Stimulated activated CD8-positive, alpha-beta memory T cell treated with anti-CD3 and anti-CD28 coated beads, Interleukin-2, amount 100 ng/mL, for 48 hours (primary cell): Measurements from ENCODE around the gene FOXC1.

Source experiments
- DNase-seq, 2 donors: peaks; one replicate each; pipeline ENCODE4 v3.0.0-alpha.2; 2020; ENCODE audit warnings: low read depth in 2 of 2

The FOXC1 gene

DNA sequence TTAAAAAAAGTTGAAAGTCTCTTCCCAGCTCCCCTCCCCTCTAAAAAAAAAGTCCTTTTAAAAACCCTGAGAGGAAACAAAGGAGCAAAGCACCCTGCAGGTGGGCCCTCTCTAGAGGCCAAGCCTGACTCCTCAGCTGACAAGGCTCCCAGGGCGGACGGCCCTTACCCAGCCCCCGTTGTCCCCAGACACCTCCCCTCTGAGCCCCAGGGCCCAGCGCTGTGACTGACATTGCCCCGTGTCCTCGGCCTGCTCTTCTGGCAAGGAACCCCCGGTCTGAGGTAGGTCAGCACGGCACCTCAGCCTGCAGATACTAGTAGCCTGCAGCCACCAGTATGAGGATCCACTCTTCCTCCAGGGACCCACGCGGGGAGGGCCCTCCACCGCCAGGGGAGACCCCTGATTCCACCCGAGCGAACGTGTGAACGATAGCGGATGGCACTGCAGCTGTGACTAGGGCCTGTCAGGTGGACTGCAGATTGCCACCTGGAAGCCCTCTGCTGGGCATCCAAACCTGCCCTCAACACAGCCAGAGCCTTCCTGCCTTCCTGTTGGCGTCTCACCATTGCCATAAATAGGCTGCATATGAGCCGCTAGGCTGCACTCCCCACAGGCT lies 34.2 kb downstream of the FOXC1 start:
- no peak for DNase-seq

DNA sequence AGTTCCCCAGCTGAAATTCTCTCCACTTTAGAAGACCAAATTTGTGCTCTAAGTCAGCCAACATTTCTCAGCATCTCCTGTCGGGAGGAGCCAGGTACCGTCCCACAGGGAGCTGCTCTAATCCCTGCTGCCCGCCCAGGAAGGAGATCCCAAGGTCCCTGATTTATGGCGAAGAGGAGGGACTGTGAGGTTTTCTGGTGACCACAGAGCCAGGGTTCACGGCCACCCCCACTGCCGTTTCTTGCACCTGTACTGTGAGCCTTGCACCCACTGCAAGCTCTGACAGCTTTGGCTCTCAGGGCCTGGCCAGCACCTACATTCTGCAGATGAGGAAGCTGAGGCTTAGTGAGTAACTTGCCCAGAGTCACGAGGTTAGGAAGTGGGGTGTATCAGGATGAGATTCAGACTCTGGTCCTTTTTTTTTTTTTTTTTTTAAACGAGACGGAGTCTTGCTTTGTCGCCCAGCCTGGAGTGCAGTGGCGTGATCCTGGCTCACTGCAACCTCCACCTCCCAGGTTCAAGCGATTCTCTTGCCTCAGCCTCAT lies 34.9 kb downstream of the FOXC1 start:
- no peak for DNase-seq

DNA sequence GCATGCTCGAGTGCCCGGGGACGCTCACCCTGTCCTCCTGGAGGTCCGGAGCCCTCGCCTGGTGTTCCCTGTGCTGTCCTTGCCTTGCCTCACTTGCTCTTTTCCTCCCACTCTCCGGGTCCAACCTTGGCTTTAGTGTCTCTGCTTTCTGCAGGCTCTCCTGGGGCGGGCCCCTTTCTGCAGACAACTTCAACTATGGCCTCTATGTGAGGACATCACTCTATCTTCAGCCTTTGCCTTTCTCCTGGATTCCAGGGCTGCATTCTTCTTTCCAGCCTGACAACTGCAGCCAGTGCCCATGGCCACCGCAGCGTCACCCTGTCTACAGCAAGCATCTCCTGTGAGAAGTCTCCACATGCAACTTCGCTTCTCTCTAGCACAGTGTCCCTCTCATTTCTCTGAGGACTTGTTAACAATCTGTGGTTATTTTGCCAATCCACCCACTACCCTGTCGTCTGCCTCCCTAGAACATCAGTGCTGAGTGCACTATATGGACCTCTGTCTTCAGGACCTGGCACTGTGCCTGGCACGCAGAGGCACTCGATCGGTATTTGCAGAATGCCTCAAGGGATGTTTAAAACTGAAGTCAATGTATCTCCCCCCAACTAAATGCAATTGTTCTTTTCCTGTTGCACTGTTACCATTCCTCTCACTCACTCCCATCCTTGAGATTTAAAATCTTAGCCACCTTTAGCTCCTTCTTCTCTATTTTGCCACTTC lies 35.9 kb downstream of the FOXC1 start:
- DNase-seq = no peak

DNA sequence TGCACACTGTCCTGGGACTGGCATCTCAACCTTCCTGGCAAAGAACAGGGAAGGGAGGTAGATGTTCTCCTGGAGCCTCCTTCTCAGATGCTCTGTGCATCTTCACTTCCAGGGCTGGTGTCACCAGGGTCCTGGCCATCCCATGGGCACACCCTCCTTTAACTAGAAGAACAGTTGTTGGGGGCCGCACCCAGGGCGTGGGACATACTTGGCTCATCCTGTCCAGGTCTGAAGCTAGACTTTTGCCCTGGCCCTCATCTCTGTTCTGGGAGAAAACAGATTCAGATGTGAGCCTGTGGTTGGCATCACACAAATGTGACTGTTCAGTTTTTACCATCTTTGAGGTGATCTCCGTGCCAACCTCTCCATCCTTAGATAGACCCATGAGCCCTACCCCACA lies 41.6 kb downstream of the FOXC1 start:
- DNase-seq = no peak

DNA sequence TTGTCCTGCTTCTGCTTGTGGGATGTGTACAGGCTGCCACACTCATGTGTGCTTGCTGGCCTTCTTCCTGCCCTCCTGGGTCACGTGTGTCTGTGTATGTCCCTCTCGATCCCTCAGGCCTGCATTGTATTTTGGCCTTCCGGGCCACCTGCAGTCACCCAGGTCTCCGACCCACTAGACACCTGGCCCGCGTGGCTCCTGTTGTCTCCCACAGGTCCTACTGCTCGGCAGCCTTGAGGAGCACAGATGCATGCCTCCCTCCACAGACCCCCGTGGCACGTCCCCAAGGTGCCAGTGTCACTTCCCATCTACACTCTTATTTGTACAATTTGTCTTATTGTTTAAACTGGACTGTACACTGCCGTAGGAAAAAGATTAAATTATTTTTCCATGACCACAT lies 43.1 kb downstream of the FOXC1 start:
- no peak for DNase-seq

DNA sequence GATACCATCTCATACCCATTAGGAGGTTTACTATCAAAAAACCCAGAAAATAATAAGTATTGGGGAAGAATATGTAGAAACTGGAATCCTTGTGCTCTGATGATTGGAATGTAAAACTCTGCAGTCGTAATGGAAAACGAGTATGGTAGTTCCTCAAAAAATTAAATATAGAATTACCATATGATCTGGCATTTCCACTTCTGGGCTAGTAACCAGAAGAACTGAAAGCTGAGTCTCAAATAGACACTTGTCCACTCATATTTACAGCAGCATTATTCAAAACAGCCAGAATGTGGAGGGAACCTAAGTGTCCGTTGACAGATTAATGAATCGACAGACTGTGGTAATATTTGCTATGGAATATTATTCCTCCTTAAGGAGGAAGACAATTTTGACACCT lies 44.3 kb downstream of the FOXC1 start:
- no peak for DNase-seq

DNA sequence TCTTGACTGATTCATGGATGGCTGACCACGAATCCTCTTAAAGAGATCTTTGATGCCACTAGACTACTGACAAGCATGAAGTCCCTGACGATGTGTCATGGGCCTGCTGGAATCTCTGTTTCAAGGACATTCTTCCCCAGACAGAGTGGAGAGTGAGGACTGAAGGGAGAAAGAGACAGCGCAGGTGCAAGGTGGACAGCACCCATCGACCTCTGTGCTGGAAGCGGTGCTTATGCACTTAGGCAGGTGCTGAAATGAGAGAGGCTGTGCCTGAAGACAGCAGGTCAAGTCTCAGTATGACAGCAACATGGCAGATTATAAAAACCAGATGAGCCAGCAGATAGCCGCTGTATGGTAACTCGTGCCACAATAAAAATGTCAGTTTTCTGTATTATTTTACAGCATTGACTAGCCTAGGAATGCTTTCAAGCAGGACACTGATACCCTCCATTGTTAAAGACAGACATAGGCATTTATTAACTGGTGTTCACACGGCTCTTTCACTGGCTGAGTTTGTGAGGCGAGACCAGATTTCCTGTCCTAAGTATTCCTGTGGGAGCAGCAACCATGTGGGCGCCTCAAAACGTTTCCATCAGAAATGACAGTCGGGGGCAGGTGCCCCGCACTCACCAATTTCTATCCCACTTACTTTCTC lies 47.5 kb downstream of the FOXC1 start:
- DNase-seq = no peak

DNA sequence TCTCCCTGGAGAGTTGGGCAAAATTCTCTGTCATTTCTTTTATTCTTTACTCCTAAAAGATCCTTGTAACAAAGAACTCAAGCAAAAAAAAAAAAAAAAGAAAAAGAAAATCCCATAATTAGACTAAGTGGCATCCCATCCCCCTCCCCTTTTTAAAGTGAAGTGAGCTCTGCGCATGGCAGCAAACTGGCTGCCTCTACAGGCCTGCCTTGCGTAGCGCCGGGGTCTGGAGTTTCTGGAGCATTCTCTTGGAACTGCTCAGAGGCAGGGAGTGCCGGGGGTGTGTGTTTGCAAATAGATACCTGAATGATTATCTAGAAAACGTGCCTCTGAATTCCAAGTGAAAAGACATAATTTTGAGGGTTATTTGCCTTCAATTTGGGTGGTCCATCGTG lies 48.1 kb downstream of the FOXC1 start:
- DNase-seq = no peak

DNA sequence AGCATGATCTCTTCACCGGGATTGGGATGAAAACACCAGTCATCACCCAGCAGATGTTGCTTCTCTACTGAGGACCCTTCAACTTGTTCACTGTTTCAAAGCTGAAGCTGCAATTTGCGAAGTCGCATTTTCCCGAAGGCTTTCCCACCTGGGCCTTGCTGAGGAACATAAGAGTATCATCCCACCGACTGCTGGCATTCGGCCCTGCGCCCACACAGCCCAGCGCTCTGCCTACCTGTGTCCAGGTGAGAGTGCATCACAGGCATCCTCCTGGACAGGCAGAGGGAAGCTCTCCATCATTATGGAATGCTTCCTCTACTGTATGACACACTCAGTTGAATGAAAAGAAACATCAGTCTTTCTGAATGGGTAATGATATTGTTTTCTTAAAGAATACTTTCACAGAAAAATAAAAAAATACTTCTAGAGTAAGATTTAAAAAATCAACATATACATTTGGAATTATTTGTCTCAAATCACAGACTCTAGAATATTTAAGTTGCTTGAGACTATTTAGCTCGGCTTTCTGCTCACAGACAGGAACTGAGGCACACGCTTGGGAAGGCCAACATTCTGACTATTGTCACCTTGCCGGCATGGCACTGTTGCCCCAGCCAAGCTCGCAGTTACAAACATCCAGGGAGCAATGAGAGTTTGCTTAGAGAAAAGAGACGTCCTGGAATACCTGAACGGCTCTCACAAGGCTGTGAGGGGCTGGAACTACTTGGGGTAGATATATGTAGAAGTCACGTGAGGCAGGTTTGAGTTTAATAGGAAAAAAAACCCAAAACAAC lies 48.7 kb downstream of the FOXC1 start:
- no peak for DNase-seq

DNA sequence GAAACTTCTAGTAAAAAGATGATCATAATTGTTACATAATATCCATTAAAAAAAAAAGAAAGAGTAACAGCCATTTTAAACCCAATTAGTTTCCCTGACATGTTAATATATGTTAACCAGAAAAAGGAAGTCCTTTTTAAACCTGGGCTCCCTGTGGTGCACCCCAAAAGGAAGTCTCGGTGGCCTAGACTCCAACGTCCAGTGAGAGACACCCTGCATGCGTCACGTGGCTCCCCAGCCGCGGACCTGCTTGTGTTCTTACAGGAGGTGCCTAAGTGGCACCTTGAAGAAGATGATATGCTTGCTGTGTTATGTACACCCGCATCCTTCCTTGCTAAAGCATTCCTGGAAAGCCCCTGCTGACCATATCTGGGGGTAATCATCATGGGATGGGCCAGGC lies 50.1 kb downstream of the FOXC1 start:
- DNase-seq = no peak

DNA sequence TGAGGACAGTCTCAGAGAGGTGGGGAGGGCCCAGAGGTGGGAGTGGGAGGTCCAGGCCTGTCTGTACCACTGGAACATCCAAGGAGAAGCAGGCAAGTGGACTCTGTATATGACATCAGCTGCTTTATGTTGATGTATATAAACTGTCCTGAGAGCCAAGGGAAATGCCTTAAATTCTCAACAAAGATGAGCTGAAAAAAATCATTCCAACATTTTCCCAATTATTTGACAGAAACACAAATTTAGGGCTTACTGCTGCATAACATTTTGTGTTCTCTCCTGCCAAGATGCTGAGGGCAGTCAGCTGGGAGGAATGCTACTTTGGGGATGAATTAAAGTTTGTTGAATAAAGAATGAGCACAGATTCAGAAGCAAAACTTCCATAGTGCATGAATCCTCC lies 52.8 kb downstream of the FOXC1 start:
- DNase-seq = no peak
